ENCODE measurements around the gene YWHAQ.
"Not testable (repeated sequence)": the region's sequence is repeated elsewhere in the genome, so short reads cannot be mapped to it uniquely, and the experiment has no call there.

YWHAQ gene

GRCh38 chr2:9634133-9634532 is 3.3 kb upstream of the YWHAQ start:
- Histone ChIP-seq H3K9me3 (ENCODE audit: control insufficient read depth, insufficient read depth, low read length) (no peaks in the 10 kb centered on the region), H3K4me1 (ENCODE audit: control insufficient read depth, insufficient read depth, low read length) (peaks cover 1% of the 10 kb centered on the region; the same call in 1 of the 2 replicates), H3K4me3 (ENCODE audit: low read length) (no peak overlapping the region), H3K27ac (ENCODE audit: low read length) (no peak overlapping the region), H3K27me3 (ENCODE audit: control insufficient read depth, insufficient read depth, low read length) (no peaks in the 10 kb centered on the region), H3K36me3 (ENCODE audit: control insufficient read depth, insufficient read depth, low read length) (no peaks in the 10 kb centered on the region)
- WGBS (ENCODE audit: insufficient coverage, insufficient read length): no CpG with 5 or more reads among the region's 3 CpGs
- no peak for DNase-seq (ENCODE audit: low read depth, low spot score)

DNA sequence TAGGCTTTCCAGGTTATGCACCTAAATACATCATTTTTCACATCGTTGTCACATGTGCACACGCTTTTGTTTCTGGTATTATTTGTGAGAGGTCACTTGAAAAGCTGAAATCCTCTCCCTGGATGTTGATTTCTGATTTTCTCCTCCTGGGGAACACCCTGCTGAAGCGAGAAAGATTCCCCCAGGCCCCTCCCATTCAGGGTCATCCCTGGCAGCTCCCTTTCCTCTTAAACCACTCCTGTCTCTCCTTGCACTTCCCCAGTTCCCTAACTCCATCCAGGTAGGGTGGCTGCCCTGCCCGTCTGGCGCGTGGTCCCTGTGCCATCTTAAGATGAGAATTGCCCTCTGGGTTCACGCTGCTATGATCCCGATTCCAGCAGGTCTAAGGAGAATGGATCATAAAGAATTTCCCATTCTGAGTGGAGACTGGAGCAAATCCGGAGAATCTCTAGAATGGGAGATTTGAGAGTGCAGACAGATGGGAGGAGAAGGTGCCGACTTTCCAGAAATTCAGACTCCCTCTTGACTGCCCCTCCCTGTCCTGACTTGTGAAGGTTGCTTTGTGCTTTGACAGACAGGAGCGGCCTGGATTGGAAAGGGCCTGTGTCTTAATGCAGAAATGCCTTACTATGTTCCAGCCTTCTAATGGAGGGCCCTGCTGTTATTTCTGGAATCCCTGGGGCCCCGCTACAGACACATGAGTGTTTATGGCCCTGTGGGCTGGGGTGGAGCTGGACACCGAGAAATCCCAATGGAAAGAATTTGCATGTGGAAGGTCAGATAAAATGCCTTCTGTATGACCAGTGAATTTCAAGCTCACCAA is 1.3 kb upstream of the YWHAQ start:
- peaks cover 1% of the 10 kb centered on the region; the same call in 1 of the 2 replicates for H3K4me1 ChIP-seq (ENCODE audit: control insufficient read depth, insufficient read depth, low read length)
- no peak for DNase-seq (ENCODE audit: low read depth, low spot score)
- H3K27me3 ChIP-seq (ENCODE audit: control insufficient read depth, insufficient read depth, low read length): no peaks in the 10 kb centered on the region
- no CpG with 5 or more reads among the region's 13 CpGs for WGBS (ENCODE audit: insufficient coverage, insufficient read length)
- H3K27ac ChIP-seq (ENCODE audit: low read length): no peak overlapping the region
- no peaks in the 10 kb centered on the region for H3K9me3 ChIP-seq (ENCODE audit: control insufficient read depth, insufficient read depth, low read length)
- no peak overlapping the region for H3K4me3 ChIP-seq (ENCODE audit: low read length)
- H3K36me3 ChIP-seq (ENCODE audit: control insufficient read depth, insufficient read depth, low read length): no peaks in the 10 kb centered on the region; the same call in 1 of the 2 replicates

DNA sequence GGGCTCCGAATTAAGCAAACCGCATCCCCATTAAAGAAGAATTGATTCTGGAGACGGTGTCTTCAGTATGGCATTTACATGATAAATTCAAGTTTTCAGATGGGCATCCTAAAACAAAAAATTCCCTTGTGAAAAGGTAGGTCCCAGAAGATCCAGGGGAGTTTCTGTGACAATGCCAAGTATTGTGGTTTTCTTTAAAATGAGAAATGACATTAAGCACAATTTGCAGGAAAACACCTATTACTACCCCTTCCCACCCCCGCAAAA is 689 bp upstream of the YWHAQ start:
- Histone ChIP-seq H3K4me1 (ENCODE audit: control insufficient read depth, insufficient read depth, low read length) (peaks cover 1% of the 10 kb centered on the region; the same call in 1 of the 2 replicates), H3K36me3 (ENCODE audit: control insufficient read depth, insufficient read depth, low read length) (no peaks in the 10 kb centered on the region; the same call in 1 of the 2 replicates), H3K27me3 (ENCODE audit: control insufficient read depth, insufficient read depth, low read length) (no peaks in the 10 kb centered on the region), H3K4me3 (ENCODE audit: low read length) (peak overlapping the region; percentile 58; the same call in 1 of the 2 replicates), H3K27ac (ENCODE audit: low read length) (no peak overlapping the region), H3K9me3 (ENCODE audit: control insufficient read depth, insufficient read depth, low read length) (no peaks in the 10 kb centered on the region)
- no CpG with 5 or more reads among the region's 4 CpGs for whole genome bisulfite sequencing (ENCODE audit: insufficient coverage, insufficient read length)
- no peak for DNase-seq (ENCODE audit: low read depth, low spot score)

- H3K27me3 ChIP-seq (ENCODE audit: control insufficient read depth, insufficient read depth, low read length): no peaks in the 10 kb centered on the region
- DNase-seq (ENCODE audit: low read depth, low spot score): no peak
- peaks cover 1% of the 10 kb centered on the region; the same call in 1 of the 2 replicates for H3K4me1 ChIP-seq (ENCODE audit: control insufficient read depth, insufficient read depth, low read length)
- WGBS (ENCODE audit: insufficient coverage, insufficient read length): no CpG with 5 or more reads among the region's 67 CpGs
- peak overlapping the region; percentile 89 for H3K4me3 ChIP-seq (ENCODE audit: low read length)
- H3K27ac ChIP-seq (ENCODE audit: low read length): no peak overlapping the region
- H3K9me3 ChIP-seq (ENCODE audit: control insufficient read depth, insufficient read depth, low read length): no peaks in the 10 kb centered on the region
- no peaks in the 10 kb centered on the region; the same call in 1 of the 2 replicates for H3K36me3 ChIP-seq (ENCODE audit: control insufficient read depth, insufficient read depth, low read length)
These were observed 571 bp downstream of the YWHAQ start for GRCh38 chr2:9630117-9630735.

DNA sequence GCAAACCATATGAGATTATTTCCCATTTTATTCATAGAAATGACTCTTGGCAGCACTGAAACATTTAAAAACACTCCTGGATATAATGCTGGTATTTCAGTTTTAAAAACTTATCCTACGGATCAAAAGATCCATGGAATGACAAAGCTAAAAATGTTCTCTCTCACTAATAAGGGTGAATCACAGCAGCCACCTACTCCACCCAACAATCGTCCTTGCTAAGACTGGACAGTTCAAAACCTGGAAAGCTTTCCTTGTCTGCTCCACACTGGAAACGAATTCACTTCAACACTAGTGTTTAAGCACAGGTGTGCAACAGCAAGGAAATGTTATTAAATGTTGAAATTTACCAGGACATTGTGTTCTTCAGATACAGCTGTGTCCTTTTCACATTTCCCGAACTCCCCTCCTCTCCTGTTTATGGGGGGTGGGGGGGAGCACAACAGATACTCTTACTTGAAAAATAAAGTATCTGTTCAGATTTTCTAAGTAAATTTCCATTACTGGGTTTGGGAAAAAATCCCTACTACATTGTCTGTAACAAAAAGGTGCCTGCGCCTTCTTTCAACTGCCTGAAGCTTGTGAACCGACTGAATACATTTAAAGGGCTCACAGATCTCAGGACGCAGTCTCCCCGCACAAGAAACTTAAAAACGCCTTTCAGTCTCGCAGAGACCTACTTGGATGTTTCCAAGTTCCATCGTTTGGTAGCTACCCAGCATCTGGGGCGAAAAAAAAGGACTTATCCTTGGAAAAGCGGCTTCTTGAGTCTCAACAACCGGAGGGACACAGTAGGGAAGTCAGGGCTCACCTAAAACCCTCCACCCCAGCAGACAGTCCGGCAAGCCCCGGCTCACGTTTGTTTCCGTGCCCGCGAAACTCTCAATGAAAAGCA is 1.3 kb downstream of the YWHAQ start:
- peak overlapping the region; percentile 89 for H3K4me3 ChIP-seq (ENCODE audit: low read length)
- no peaks in the 10 kb centered on the region for H3K27me3 ChIP-seq (ENCODE audit: control insufficient read depth, insufficient read depth, low read length)
- no peak overlapping the region for H3K27ac ChIP-seq (ENCODE audit: low read length)
- no peaks in the 10 kb centered on the region; the same call in 1 of the 2 replicates for H3K36me3 ChIP-seq (ENCODE audit: control insufficient read depth, insufficient read depth, low read length)
- H3K4me1 ChIP-seq (ENCODE audit: control insufficient read depth, insufficient read depth, low read length): peaks cover 1% of the 10 kb centered on the region; the same call in 1 of the 2 replicates
- no peak for DNase-seq (ENCODE audit: low read depth, low spot score)
- WGBS (ENCODE audit: insufficient coverage, insufficient read length): no CpG with 5 or more reads among the region's 20 CpGs
- H3K9me3 ChIP-seq (ENCODE audit: control insufficient read depth, insufficient read depth, low read length): no peaks in the 10 kb centered on the region

DNA sequence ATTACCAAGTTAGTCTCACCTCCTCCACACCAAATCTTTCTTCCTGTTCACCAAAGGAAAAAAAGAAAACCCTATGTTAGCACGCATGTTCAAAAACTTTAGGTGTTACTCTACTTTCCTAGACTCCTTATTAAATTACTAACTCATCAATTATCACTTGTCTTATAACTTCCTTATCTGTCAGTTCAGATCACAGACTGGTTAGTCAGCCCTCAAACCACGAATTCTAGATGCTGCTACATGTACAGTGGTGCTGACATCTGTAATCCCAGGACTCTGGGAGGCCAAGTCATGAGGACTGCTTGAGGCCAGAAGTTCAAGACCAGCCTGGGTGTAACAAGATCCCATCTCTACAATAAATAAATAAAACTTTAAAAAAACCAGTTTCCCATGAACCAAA is 3.5 kb downstream of the YWHAQ start:
- H3K27ac ChIP-seq (ENCODE audit: low read length): no peak overlapping the region
- no CpG with 5 or more reads among the region's 2 CpGs for WGBS (ENCODE audit: insufficient coverage, insufficient read length)

DNA sequence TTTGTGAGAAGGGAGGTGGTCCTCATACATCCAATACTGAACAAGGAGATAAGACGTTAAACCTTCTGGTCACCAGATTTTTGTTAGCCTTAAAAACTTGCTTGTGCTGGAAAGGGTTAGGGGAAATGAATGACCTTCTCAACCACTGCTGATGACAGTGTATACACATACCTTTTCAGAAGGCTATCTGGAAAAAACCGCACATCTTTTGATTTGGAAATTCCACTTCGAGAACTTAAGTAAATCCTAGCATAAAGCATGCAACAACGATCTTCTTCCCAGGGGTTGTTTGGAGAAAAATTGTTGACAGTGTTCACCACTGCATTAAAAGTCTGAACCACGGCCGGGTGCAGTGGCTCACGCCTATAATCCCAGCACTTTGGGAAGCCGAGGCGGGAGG is 7.6 kb downstream of the YWHAQ start:
- WGBS (ENCODE audit: insufficient coverage, insufficient read length): no CpG with 5 or more reads among the region's 9 CpGs
- no peak overlapping the region for H3K4me3 ChIP-seq (ENCODE audit: low read length)
- no peaks in the 10 kb centered on the region; the same call in 1 of the 2 replicates for H3K36me3 ChIP-seq (ENCODE audit: control insufficient read depth, insufficient read depth, low read length)
- H3K27me3 ChIP-seq (ENCODE audit: control insufficient read depth, insufficient read depth, low read length): no peaks in the 10 kb centered on the region
- no peak overlapping the region for H3K27ac ChIP-seq (ENCODE audit: low read length)
- H3K4me1 ChIP-seq (ENCODE audit: control insufficient read depth, insufficient read depth, low read length): no peaks in the 10 kb centered on the region
- H3K9me3 ChIP-seq (ENCODE audit: control insufficient read depth, insufficient read depth, low read length): no peaks in the 10 kb centered on the region
- no peak for DNase-seq (ENCODE audit: low read depth, low spot score)

More for the DNA sequence above, 3.5 kb downstream of the YWHAQ start:
- Histone ChIP-seq H3K36me3 (ENCODE audit: control insufficient read depth, insufficient read depth, low read length) (no peaks in the 10 kb centered on the region; the same call in 1 of the 2 replicates), H3K4me1 (ENCODE audit: control insufficient read depth, insufficient read depth, low read length) (peaks cover 1% of the 10 kb centered on the region; the same call in 1 of the 2 replicates), H3K9me3 (ENCODE audit: control insufficient read depth, insufficient read depth, low read length) (no peaks in the 10 kb centered on the region), H3K4me3 (ENCODE audit: low read length) (no peak overlapping the region), H3K27me3 (ENCODE audit: control insufficient read depth, insufficient read depth, low read length) (no peaks in the 10 kb centered on the region)
- no peak for DNase-seq (ENCODE audit: low read depth, low spot score)

DNA sequence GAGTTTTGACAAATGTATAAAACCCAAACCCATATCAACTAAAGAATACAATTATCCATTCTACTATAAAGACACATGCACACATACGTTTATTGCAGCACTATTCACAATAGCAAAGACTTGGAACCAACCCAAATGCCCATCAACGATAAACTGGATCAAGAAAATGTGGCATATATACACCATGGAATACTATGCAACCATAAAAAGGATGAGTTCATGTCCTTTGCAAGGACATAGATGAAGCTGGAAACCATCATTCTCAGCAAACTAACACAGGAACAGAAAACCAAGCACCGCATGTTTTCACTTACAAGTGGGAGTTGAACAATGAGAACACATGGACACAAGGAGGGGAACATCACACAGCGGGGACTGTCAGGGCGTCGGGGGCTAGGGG is 9.1 kb downstream of the YWHAQ start:
- H3K27ac ChIP-seq (ENCODE audit: low read length); H3K4me3 ChIP-seq (ENCODE audit: low read length); H3K4me1 ChIP-seq (ENCODE audit: control insufficient read depth, insufficient read depth, low read length); H3K9me3 ChIP-seq (ENCODE audit: control insufficient read depth, insufficient read depth, low read length); DNase-seq (ENCODE audit: low read depth, low spot score); H3K27me3 ChIP-seq (ENCODE audit: control insufficient read depth, insufficient read depth, low read length); H3K36me3 ChIP-seq (ENCODE audit: control insufficient read depth, insufficient read depth, low read length): not testable (repeated sequence)
- no CpG with 5 or more reads among the region's 6 CpGs for WGBS (ENCODE audit: insufficient coverage, insufficient read length)

- Histone ChIP-seq H3K27ac (ENCODE audit: low read length) (no peak overlapping the region), H3K36me3 (ENCODE audit: control insufficient read depth, insufficient read depth, low read length) (no peaks in the 10 kb centered on the region), H3K27me3 (ENCODE audit: control insufficient read depth, insufficient read depth, low read length) (no peaks in the 10 kb centered on the region), H3K4me1 (ENCODE audit: control insufficient read depth, insufficient read depth, low read length) (no peaks in the 10 kb centered on the region), H3K9me3 (ENCODE audit: control insufficient read depth, insufficient read depth, low read length) (no peaks in the 10 kb centered on the region), H3K4me3 (ENCODE audit: low read length) (no peak overlapping the region)
- WGBS (ENCODE audit: insufficient coverage, insufficient read length): no CpG with 5 or more reads among the region's 4 CpGs
- no peak for DNase-seq (ENCODE audit: low read depth, low spot score)
These were observed 12.4 kb downstream of the YWHAQ start for GRCh38 chr2:9618410-9618809.

GRCh38 chr2:9617749-9618148 is 13.0 kb downstream of the YWHAQ start:
- H3K27me3 ChIP-seq (ENCODE audit: control insufficient read depth, insufficient read depth, low read length): no peaks in the 10 kb centered on the region
- no peaks in the 10 kb centered on the region for H3K36me3 ChIP-seq (ENCODE audit: control insufficient read depth, insufficient read depth, low read length)
- H3K27ac ChIP-seq (ENCODE audit: low read length): no peak overlapping the region
- no peak for DNase-seq (ENCODE audit: low read depth, low spot score)
- no CpG with 5 or more reads among the region's 1 CpG for WGBS (ENCODE audit: insufficient coverage, insufficient read length)
- H3K4me3 ChIP-seq (ENCODE audit: low read length): no peak overlapping the region
- H3K9me3 ChIP-seq (ENCODE audit: control insufficient read depth, insufficient read depth, low read length): no peaks in the 10 kb centered on the region
- H3K4me1 ChIP-seq (ENCODE audit: control insufficient read depth, insufficient read depth, low read length): no peaks in the 10 kb centered on the region
